COLO668 (cell line): Measurements from ENCODE around the gene AK9.

Source experiments
- DNase-seq: peaks from one replicate; lab custom pipeline; 2025; ENCODE audit not compliant: unreplicated experiment; lab: John Stamatoyannopoulos, UW

AK9 gene

DNA sequence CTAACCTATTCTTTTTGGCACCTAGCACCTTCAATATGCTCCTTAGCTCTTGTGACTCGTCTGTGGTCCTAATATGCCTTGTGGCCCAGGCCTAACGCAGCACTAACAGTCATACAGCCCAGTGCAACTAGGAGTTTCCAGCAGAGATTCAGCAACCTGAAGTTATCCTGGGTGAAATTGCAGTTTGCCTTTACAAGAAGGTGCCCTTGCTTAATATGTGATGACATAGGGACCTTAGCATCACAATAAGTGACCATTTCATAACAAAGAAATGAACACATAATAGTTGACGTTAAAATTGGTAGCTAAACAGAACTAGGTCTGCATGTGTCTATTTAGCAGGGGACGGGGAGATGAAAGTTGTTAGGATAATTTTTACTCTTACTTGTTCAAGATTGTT lies 10.2 kb upstream of the AK9 start:
- no peak for DNase-seq

DNA sequence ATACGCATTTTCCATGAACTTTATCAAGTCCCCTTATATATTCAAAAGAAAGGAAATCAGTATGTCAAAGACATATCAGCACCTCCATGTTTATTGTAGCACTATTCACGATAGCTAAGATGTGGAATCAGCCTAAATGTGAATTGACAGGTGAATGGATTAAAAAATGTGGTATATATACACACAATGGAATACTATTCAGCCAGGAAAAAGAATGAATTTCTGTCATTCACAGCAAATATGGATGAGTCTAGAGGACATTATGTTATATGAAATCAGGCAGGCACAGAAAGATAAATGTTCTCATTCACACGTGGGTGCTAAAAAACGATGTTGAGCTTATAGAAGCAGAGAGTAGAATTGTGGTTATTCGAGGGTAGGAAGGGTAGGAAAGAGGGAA lies 5.4 kb upstream of the AK9 start:
- no peak for DNase-seq

DNA sequence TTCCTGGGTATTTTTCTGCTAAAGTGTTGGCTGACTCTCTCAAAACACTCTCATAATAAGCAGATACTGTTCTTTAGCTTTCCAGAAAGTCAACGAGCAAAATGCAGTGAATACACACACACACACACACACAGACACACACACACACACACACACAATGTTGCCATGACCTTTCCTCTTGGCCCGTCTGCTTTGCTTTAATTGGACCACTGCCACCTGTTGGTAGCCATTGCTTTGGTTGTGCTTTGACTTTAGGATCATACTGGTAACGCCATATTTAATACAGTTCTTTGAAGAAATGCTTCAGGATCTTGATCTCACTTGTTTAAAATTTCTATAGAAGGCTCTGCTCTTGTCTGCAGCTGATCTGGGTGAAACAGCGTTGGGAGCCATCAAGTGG lies 4.5 kb upstream of the AK9 start:
- peak; percentile 19 for DNase-seq

DNA sequence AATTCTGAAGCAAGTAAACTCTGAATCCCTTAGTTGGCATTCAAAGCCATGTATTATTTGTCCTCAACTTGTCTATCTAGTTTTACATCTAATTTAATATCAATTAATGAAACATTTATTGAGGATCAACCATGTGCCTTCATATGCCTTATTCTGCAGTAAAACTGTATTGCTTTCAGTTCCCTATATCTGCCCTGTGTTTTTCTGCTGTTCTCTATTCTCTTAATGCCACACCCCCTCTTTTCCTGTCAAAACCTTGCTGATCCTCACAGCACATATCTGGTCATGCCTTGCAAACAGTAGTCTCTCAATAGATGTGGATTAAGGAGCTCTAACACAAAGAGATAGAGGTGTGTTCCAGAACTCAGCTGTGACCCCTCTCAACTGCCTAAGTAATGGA lies 2.1 kb upstream of the AK9 start:
- no peak for DNase-seq

DNA sequence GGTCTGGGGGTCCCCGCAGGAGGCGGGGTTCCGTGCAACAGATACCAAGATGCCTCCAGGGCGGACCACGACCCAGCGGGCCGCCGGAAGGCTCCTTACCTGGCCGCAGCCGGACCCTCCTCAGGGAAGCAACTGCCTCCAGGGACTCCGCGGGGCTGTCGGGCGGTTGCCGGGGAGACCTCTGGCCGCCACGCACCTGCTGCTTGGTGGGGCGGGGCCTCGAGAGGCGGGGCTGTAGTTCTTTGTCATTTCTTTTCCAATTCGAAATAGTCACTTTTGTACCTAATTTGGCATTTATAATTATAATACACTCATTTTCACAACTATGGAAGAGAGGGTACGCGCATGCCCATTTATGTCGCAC lies 647 bp downstream of the AK9 start:
- DNase-seq: peak; percentile 80

DNA sequence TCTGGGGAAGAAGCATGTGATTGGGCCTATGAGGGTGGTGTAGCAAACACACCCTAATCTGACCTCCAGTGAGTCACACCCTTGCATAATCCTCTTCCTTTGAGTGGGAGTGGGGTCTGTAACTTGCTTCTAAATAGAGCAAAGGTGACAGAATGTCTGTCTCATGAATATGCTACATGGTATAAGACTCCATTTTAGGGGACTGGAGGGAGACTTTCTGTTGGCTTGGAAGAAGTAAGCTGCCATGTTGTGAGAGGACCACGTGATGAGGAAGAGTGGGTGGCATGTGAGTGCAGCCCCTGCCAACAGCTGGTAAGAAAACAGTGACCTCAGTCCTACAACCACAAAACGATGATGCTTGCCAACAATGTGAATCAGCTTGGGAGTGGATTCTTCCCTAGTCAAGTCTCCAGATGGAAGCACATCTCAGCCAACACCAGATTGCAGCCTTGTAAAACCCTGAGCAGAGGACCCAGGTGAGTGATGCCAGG lies 3.7 kb downstream of the AK9 start:
- no peak for DNase-seq

DNA sequence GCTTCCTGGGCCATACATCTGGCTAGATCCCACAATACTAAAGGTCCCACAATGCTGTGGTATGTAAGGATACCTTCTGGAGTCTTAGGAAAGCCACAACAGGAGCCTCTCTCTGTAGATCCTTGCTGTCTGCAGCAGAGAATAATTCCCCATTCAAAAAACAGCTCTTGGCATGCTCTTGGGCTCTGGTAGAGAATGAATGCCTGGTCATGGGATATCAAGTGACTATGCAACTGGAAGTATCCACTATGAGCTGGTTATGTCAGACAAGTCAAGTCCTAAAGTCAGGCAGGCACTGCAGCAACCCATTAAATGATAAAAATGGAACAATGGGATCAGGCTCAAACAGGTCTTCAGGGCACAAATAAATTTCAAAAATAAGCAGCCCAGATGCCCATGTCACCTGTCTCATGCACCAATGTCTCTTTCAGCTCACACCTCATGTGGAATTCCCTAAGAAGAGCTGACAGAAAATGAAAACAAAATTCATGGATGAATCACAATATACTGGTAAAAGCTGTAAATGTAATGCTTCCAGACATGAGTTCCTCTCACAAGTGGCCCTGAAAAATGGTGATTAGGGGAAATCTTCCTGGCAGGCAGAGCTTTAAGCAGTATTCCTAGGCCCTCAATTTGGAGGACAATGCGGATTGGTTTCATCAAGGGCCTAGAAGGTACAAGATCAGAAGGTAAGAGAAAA lies 4.3 kb downstream of the AK9 start:
- no peak for DNase-seq

DNA sequence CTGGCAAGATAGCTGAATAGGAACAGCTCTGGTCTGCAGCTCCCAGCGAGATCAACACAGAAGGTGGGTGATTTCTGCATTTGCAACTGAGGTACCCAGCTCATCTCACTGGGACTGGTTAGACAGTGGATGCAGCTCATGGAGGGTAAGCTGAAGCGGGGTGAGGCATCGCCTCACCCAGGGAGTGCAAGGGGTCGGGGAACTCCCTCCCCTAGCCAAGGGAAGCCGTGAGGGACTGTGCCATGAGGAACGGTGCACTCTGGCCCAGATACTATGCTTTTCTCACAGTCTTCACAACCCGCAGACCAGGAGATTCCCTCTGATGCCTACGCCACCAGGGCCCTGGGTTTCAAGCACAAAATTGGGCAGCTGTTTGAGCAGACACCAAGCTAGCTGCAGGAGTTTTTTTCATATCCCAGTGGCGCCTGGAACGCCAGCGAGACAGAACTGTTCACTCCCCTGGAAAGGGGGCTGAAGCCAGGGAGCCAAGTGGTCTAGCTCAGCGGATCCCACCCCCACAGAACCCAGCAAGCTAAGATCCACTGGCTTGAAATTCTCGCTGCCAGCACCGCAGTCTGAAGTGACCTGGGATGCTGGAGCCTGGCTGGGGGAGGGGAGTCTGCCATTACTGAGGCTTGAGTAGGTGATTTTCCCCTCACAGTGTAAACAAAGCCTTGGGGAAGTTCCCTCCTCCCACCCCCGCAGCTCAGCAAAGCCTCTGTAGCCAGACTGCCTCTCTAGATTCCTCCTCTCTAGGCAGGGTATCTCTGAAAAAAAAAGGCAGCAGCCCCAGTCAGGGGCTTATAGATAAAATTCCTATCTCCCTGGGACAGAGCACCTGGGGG lies 12.1 kb downstream of the AK9 start:
- peak; percentile 63 for DNase-seq

DNA sequence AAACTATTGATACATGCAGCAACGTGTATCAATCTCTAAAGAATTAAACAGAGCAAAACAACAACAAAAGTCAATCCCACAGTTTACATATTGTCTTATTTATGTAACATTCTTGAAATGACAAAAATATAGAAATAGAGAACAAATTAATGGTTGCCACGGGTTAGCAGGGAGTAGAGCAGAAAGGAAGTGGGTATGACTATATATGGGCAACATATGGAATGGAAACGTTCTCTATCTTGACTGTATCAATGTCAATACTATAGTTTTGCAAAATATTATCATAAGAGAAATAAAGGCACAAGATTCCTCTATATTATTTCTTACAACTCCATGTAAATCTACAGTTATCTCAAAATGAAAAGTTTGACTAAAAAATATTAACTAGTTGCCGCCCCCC lies 12.8 kb downstream of the AK9 start:
- no peak for DNase-seq

DNA sequence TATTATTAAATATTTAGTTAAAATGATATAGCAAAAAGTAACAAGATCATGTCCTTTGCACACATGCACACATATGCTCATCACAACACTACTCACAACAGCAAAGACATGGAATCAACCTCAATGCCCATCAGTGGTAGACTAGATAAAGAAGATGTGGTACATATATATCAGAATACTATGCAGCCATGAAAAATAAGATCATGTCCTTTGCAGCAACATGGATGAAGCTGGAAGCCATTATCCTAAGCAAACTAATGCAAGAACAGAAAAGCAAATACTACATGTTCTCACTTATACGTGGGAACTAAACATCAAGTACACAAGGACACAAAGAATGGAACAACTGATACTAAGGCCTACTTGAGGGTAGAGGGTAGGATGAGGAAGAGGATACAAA lies 14.3 kb downstream of the AK9 start:
- DNase-seq: no peak

DNA sequence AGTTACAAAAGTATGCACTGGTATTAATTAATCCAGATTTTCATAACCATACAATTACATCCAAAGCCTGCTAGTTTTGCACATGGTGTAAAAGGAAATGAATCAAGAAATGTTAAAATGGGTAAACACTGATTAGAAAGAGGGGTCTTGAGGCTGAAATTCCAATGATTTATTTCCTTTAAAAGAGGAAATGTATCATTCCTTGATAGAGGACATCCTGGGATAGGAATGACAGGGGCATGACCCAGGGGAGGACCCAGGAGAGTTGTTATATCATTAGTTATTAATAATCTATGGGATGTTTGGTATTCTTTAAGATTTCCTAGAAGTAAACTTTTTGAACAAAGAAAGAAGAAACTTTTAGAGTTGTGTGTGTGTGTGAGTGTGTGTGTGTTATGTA lies 18.2 kb downstream of the AK9 start:
- no peak for DNase-seq

DNA sequence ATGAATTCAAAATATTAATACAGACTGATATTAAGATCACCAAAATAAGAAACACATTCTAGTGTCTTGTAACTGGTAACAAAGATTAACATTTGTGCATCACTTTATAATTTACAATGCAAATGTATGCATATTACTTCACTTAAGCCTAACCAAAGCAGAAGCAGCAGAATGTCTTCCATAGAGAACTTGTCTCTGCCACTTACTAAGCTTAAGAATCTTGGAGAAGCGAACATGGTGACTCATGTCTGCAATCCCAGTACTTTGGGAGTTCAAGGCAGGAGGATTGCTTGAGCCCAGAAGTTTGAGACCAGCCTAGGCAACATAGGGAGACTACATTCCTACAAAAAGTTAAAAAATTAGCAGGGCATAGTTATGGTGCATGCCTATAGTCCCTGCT lies 18.8 kb downstream of the AK9 start:
- no peak for DNase-seq

DNA sequence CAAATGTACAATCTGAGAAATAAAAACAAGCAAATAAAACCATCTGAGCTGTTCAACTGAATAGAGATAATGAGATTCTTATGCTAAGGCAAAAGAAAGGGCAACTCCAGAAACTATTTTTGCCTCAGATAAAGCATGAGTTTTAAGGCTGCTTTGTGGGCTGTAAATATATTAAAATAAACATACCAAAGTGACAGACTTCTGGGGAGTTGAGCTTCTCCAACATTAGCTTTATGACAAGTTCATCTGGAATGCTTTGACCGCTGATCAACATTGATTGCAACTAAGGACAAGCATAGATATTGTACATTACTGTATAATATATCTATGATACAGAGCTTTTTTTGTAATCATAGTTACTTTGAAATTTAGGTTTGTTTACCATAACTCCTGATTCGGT lies 19.3 kb downstream of the AK9 start:
- DNase-seq: no peak

DNA sequence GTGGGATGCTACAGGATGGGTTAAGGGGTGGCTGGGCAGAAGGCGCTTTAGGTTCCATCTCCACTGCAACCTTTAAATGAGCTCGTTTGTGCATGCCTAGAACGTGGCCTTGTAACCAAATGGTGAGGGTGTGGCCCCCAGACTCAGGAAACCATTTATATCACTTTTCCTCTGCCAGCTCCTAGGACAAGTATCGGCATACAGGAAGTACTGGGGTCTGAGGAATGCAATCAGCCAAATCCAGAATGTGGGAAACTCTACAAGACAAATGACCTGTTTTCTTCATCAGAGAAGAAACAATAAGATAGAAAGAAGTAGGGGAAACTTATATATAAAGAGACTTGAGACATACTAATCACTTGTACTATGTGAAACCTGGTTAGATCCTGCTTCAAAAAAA lies 21.2 kb downstream of the AK9 start:
- DNase-seq: no peak

DNA sequence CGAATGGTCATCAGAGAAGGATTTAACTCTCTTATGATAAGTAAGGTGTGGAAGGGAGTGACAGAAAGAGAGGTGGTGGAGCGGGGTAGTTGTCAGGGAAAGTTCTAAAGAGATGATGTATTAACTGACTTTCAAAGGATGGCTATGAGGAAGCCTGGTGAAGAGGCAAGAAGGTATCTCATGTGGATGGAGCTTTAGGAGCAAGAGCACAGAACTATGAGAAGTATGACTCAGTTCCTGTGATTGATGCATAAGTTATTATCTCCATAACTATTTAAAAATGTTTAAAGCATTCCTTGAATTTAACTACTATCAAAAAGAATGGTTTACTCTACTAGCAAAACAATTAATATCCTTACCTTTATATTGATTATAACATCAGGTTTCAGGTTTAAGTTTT lies 28.8 kb downstream of the AK9 start:
- DNase-seq: no peak

DNA sequence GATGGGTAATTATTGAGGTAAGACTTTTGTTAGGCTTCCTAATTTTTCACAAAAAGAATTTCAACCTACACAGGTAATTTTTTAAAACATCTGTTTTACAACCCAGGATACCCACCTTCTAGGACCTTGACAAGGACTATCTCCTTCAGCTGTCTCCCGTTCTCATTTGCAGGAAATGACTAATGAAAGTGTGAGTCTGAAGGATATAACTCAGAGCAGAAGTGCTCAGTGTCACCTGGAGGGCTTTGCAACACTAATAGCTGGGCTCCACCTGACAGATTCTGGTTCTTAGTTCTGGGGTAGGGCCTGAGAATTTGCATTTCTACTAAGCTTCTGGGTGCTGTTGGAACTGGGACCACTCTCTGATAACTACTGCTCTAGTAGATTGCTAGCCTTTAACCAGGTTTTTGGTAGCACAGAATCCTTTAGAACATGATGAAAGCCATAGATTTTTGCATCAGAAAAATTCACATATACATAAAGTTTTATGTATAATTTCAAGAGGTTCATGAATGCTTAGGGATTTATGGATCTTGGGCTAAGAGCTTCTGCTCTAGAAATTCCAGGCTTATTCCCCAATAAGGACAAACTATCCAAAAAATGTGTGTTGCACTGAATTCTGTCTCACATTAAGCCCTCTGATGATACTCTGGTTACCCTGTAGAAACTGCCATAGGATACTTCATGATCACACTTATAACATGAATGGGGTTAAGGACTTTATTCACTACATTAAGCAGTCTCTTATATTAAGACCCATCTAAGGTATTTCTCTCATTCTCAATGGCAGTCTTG lies 30.3 kb downstream of the AK9 start:
- no peak for DNase-seq

DNA sequence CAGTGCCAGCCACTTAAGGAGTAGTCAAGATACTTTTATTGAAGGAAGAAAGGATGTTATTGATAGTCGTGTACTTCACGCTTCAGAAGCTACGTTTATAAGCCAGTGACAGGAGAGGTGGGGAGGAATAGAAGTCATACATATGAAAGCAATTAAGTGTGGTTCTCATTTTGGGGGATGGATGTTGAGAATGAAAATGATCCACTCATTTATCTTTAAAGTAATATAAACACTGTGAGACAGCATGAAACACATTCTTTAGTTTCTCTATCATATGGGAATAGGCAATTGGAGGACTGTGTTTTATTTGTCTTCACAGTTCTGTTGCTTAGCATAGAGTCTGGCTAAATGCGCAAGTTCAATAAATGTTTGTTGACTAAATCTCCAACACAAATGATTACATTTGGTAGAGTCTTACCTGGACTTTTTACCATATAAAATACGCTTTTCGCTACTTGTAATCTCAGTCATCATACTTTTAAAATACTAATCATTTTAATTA lies 35.2 kb downstream of the AK9 start:
- no peak for DNase-seq

DNA sequence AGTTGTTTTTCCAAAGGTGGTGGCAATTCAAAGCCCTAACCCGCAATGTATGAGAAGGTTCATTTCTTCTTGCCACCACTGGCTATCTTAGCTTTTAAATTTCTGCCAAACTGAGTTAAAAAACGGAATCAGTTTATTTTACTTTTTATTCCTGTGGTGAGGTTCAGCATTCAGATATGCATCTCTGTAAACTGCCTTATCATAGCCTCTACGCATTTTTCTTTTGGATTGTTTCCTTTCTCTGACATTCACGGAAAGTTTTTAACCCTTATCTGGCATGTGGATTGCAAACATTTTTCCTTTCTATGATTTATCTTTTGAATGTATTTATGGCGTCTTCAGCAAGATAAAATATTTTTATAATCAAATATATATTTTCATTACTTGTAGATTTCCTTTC lies 37.7 kb downstream of the AK9 start:
- no peak for DNase-seq

DNA sequence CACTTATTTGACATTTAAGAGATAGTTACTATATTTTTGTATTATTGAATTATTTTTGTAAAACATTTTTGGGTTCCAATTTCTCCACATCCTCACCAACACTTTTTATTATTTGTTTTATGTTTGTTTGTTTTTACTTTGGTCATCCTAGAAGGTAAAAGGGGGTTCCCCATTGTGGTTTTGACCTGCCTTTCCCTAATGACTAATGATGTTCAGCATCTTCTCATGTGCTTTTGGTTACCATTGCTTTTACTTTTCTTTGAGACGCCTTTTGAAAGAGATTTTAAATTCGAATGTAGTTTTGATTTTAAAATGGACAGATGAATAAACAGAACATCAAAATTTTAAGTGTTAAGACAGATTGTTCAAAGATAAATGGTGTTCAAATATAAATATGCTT lies 46.9 kb downstream of the AK9 start:
- no peak for DNase-seq

DNA sequence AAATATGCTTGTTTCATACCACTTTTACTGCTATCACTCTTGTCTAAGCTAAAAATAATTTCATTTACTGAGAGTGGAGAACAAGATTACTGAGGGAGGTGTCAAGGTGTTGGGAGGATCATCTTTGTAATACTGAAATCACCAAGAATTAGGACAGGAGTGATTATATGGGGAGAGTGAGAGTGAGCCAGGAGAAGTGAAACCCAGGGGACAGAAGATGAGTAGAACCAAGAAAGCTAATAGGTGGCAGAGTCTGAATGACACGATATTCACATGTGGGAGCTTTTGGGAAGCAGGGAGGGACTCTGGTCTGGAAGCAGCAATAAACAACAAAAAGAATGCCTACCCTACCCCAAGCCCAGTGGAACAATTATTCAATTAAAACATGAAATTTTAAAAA lies 58.6 kb downstream of the AK9 start:
- DNase-seq: no peak

DNA sequence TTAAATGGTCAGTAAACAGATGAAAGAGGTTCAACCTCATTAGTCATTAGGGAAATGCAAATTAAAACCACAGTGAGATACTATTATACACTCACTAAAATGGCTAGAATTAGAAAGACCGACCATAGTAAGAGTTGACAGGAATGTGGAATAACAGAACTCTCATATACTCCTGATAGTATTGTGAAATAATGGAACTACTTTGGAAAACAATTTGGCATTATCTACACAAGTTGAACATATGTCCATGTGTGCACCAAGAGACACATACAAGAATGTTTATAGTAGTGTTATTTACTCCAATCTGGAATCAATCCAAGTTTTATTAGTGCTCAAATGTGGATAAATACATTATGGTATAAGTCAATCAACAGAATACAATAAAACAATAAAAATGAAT lies 59.6 kb downstream of the AK9 start:
- no peak for DNase-seq
